ENCODE data around the gene TMEM101. TPM values are rescaled to one million over a fixed set of nuclear protein-coding genes. Genes with fewer than 3 reads are reported as not detected.

TMEM101 gene
- total RNA-seq, 1 experiment from 2014 or later, result 32.1 TPM

DNA sequence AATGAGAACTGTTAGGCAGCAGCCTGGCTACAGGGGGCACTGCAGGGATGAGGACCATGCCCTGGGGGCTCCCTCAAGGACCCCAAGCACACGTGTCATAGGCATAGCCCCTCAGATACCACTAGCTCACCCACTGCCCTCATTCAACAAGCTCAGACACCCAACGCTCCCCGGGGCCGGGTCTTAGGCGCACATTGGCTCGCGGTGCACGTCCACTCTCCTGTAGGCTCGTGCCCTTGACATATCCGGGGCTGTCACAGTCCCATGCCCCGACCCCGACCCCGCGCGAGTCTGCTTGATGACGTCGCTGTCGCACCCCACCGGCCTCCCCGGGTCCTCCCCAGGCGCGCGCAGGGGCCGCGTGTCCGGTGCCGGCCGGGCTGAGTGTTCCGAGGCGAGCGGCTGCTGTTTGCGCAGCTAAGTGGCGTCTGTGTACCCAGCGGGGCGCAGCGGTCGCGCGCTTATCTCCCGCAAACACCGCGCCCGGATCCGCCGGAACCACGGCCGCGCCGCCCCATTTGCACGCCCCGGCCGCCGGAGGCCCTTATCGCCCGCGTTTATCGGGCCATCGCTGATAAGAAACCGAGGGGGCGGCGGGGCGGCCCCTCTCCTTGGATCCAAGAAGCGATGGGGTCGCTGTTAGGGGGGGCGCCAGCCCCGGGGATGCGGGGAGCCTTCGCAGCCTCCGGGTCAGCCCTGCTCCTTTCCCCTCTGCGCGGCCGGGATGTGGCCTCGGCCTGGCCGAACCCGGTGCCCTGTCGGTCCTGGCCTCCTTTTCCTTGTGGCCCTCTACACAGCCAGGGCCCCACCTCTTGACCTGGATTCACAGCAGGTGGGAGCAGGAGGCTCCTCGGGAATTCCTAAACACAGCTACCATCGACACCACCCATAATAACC, 31.0 kb downstream of the TMEM101 start (continued):
- TF ChIP-seq KAT7 (CRISPR knock-in tag; IDR thresholded peaks at IDR 0.05; ENCODE audit: borderline replicate concordance), result no peak
- peak; percentile 39; the same call in 1 of the 2 replicates for TF ChIP-seq FOXK1 (CRISPR knock-in tag; IDR thresholded peaks at IDR 0.05)

DNA sequence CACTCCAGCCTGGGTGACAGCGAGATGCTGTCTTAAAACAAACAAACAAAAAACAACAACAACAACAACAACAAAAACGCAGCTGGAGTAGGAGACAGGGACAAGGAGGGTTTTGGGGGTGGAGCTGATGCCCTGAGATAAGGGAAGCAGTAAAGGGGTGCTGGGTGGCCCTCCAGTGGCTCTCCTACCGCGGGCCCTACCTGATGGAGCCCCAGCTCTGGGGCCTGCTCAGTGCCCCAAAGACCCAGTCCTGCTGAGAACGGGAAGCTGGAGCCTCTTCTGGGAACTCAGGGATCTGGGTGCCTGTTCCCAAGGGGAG, 31.6 kb downstream of the TMEM101 start:
- ChIA-PET CTCF (interaction anchor here (0.6 to 3.1 kb wide), 31 partner anchors 9 to 1320 kb away, joined by 3 to 58 read pairs (median 5); partner anchors contain the start of genes CD300LG, GRN, NAGS and PYY), POLR2A (interaction anchor here (0.6 to 1.8 kb wide), 3 partner anchors 11 to 37 kb away, joined by 3 to 4 read pairs (median 4); partner anchors contain the start of gene PYY)
- Mint-ChIP-seq H3K36me3 (no peaks in the 10 kb centered on the region), H3K27me3 (ENCODE audit: low read depth) (peaks cover 24% of the 10 kb centered on the region), H3K27ac (no peak overlapping the region), H3K4me1 (peaks cover 4% of the 10 kb centered on the region; the same call in 1 of the 2 replicates), H3K9me3 (no peaks in the 10 kb centered on the region), H3K4me3 (peak overlapping the region; percentile 69)
- no peak for DNase-seq (ENCODE audit: low spot score)
- no peak for TF ChIP-seq ZNF232 (CRISPR knock-in tag; IDR thresholded peaks at IDR 0.05)
- no peak for TF ChIP-seq MYBL2 (CRISPR knock-in tag; IDR thresholded peaks at IDR 0.05)
- TF ChIP-seq, protein P1, sequence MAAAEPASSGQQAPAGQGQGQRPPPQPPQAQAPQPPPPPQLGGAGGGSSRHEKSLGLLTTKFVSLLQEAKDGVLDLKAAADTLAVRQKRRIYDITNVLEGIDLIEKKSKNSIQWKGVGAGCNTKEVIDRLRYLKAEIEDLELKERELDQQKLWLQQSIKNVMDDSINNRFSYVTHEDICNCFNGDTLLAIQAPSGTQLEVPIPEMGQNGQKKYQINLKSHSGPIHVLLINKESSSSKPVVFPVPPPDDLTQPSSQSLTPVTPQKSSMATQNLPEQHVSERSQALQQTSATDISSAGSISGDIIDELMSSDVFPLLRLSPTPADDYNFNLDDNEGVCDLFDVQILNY (CRISPR knock-in tag; IDR thresholded peaks at IDR 0.05), result no peak
- TF ChIP-seq, protein P2, sequence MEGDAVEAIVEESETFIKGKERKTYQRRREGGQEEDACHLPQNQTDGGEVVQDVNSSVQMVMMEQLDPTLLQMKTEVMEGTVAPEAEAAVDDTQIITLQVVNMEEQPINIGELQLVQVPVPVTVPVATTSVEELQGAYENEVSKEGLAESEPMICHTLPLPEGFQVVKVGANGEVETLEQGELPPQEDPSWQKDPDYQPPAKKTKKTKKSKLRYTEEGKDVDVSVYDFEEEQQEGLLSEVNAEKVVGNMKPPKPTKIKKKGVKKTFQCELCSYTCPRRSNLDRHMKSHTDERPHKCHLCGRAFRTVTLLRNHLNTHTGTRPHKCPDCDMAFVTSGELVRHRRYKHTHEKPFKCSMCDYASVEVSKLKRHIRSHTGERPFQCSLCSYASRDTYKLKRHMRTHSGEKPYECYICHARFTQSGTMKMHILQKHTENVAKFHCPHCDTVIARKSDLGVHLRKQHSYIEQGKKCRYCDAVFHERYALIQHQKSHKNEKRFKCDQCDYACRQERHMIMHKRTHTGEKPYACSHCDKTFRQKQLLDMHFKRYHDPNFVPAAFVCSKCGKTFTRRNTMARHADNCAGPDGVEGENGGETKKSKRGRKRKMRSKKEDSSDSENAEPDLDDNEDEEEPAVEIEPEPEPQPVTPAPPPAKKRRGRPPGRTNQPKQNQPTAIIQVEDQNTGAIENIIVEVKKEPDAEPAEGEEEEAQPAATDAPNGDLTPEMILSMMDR (IDR thresholded peaks at IDR 0.05), result no peak
- TF ChIP-seq, protein P3, sequence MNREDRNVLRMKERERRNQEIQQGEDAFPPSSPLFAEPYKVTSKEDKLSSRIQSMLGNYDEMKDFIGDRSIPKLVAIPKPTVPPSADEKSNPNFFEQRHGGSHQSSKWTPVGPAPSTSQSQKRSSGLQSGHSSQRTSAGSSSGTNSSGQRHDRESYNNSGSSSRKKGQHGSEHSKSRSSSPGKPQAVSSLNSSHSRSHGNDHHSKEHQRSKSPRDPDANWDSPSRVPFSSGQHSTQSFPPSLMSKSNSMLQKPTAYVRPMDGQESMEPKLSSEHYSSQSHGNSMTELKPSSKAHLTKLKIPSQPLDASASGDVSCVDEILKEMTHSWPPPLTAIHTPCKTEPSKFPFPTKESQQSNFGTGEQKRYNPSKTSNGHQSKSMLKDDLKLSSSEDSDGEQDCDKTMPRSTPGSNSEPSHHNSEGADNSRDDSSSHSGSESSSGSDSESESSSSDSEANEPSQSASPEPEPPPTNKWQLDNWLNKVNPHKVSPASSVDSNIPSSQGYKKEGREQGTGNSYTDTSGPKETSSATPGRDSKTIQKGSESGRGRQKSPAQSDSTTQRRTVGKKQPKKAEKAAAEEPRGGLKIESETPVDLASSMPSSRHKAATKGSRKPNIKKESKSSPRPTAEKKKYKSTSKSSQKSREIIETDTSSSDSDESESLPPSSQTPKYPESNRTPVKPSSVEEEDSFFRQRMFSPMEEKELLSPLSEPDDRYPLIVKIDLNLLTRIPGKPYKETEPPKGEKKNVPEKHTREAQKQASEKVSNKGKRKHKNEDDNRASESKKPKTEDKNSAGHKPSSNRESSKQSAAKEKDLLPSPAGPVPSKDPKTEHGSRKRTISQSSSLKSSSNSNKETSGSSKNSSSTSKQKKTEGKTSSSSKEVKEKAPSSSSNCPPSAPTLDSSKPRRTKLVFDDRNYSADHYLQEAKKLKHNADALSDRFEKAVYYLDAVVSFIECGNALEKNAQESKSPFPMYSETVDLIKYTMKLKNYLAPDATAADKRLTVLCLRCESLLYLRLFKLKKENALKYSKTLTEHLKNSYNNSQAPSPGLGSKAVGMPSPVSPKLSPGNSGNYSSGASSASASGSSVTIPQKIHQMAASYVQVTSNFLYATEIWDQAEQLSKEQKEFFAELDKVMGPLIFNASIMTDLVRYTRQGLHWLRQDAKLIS (CRISPR knock-in tag; IDR thresholded peaks at IDR 0.05; ENCODE audit: borderline replicate concordance), result no peak
- TF ChIP-seq FOXJ3 (CRISPR knock-in tag; IDR thresholded peaks at IDR 0.05; ENCODE audit: borderline replicate concordance), result no peak
- TF ChIP-seq, protein P4, sequence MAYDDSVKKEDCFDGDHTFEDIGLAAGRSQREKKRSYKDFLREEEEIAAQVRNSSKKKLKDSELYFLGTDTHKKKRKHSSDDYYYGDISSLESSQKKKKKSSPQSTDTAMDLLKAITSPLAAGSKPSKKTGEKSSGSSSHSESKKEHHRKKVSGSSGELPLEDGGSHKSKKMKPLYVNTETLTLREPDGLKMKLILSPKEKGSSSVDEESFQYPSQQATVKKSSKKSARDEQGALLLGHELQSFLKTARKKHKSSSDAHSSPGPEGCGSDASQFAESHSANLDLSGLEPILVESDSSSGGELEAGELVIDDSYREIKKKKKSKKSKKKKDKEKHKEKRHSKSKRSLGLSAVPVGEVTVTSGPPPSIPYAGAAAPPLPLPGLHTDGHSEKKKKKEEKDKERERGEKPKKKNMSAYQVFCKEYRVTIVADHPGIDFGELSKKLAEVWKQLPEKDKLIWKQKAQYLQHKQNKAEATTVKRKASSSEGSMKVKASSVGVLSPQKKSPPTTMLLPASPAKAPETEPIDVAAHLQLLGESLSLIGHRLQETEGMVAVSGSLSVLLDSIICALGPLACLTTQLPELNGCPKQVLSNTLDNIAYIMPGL (CRISPR knock-in tag; IDR thresholded peaks at IDR 0.05), result no peak
- TF ChIP-seq NFYB (CRISPR knock-in tag; conservative IDR thresholded peaks at IDR 0.05; ENCODE audit: low read depth), result no peak
- TF ChIP-seq ZNF423 (CRISPR knock-in tag; IDR thresholded peaks at IDR 0.05), result no peak
- no peak for TF ChIP-seq IRF2 (CRISPR knock-in tag; IDR thresholded peaks at IDR 0.05; ENCODE audit: borderline replicate concordance, low read depth)
- TF ChIP-seq, protein P5, sequence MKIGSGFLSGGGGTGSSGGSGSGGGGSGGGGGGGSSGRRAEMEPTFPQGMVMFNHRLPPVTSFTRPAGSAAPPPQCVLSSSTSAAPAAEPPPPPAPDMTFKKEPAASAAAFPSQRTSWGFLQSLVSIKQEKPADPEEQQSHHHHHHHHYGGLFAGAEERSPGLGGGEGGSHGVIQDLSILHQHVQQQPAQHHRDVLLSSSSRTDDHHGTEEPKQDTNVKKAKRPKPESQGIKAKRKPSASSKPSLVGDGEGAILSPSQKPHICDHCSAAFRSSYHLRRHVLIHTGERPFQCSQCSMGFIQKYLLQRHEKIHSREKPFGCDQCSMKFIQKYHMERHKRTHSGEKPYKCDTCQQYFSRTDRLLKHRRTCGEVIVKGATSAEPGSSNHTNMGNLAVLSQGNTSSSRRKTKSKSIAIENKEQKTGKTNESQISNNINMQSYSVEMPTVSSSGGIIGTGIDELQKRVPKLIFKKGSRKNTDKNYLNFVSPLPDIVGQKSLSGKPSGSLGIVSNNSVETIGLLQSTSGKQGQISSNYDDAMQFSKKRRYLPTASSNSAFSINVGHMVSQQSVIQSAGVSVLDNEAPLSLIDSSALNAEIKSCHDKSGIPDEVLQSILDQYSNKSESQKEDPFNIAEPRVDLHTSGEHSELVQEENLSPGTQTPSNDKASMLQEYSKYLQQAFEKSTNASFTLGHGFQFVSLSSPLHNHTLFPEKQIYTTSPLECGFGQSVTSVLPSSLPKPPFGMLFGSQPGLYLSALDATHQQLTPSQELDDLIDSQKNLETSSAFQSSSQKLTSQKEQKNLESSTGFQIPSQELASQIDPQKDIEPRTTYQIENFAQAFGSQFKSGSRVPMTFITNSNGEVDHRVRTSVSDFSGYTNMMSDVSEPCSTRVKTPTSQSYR (CRISPR knock-in tag; IDR thresholded peaks at IDR 0.05), result no peak
- TF ChIP-seq, protein P6, sequence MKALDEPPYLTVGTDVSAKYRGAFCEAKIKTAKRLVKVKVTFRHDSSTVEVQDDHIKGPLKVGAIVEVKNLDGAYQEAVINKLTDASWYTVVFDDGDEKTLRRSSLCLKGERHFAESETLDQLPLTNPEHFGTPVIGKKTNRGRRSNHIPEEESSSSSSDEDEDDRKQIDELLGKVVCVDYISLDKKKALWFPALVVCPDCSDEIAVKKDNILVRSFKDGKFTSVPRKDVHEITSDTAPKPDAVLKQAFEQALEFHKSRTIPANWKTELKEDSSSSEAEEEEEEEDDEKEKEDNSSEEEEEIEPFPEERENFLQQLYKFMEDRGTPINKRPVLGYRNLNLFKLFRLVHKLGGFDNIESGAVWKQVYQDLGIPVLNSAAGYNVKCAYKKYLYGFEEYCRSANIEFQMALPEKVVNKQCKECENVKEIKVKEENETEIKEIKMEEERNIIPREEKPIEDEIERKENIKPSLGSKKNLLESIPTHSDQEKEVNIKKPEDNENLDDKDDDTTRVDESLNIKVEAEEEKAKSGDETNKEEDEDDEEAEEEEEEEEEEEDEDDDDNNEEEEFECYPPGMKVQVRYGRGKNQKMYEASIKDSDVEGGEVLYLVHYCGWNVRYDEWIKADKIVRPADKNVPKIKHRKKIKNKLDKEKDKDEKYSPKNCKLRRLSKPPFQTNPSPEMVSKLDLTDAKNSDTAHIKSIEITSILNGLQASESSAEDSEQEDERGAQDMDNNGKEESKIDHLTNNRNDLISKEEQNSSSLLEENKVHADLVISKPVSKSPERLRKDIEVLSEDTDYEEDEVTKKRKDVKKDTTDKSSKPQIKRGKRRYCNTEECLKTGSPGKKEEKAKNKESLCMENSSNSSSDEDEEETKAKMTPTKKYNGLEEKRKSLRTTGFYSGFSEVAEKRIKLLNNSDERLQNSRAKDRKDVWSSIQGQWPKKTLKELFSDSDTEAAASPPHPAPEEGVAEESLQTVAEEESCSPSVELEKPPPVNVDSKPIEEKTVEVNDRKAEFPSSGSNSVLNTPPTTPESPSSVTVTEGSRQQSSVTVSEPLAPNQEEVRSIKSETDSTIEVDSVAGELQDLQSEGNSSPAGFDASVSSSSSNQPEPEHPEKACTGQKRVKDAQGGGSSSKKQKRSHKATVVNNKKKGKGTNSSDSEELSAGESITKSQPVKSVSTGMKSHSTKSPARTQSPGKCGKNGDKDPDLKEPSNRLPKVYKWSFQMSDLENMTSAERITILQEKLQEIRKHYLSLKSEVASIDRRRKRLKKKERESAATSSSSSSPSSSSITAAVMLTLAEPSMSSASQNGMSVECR (CRISPR knock-in tag; IDR thresholded peaks at IDR 0.05; ENCODE audit: borderline replicate concordance), result no peak
- no peak for TF ChIP-seq ZNF263 (CRISPR knock-in tag; IDR thresholded peaks at IDR 0.05; ENCODE audit: low read depth)
- TF ChIP-seq, protein P7, sequence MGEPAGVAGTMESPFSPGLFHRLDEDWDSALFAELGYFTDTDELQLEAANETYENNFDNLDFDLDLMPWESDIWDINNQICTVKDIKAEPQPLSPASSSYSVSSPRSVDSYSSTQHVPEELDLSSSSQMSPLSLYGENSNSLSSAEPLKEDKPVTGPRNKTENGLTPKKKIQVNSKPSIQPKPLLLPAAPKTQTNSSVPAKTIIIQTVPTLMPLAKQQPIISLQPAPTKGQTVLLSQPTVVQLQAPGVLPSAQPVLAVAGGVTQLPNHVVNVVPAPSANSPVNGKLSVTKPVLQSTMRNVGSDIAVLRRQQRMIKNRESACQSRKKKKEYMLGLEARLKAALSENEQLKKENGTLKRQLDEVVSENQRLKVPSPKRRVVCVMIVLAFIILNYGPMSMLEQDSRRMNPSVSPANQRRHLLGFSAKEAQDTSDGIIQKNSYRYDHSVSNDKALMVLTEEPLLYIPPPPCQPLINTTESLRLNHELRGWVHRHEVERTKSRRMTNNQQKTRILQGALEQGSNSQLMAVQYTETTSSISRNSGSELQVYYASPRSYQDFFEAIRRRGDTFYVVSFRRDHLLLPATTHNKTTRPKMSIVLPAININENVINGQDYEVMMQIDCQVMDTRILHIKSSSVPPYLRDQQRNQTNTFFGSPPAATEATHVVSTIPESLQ (CRISPR knock-in tag; IDR thresholded peaks at IDR 0.05), result no peak
- ATAC-seq, result no peak

Measured in WTC11 (cell line).